A673 (cell line): Measurements from ENCODE around the gene PPBP.

Experiments used
- EZH2 ChIP-seq: fragments of 200-600 bp; sonication (generic); IDR thresholded peaks from 2 replicates; pipeline ENCODE4 v1.6.1; 2017; ENCODE audit warnings: borderline replicate concordance, low read depth, mild to moderate bottlenecking, mixed read lengths, antibody characterized with exemption, low read length; ENCODE audit not compliant: poor library complexity, severe bottlenecking
- TF ChIP-seq, protein P1 (sequence below): fragments of 300-800, 200-600 bp; sonication (generic); conservative IDR thresholded peaks from 2 replicates; pipeline ENCODE4 v1.5.1; 2017; ENCODE audit warnings: low read depth, mild to moderate bottlenecking, antibody characterized with exemption, low read length, moderate library complexity, mixed read lengths

DNA sequence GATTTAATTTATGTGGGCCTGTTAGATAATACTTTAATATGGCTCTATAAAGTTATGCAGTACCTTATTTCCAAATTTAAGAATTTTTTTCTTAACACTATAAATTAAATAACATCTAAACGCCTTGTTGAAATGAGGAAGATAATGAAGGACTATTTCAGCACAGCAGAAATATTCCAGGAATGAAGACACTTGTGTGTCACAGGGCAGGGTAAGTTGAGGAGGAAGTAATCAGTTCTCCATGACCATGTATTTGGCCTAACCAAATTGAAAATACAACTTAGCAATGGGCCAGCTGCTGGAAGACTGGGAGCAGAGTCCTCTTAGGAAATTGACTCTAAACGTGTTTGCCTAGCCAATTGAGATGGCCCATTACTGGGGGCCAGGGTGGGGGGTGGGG lies 33.6 kb upstream of the PPBP start:
- TF ChIP-seq, protein P1, sequence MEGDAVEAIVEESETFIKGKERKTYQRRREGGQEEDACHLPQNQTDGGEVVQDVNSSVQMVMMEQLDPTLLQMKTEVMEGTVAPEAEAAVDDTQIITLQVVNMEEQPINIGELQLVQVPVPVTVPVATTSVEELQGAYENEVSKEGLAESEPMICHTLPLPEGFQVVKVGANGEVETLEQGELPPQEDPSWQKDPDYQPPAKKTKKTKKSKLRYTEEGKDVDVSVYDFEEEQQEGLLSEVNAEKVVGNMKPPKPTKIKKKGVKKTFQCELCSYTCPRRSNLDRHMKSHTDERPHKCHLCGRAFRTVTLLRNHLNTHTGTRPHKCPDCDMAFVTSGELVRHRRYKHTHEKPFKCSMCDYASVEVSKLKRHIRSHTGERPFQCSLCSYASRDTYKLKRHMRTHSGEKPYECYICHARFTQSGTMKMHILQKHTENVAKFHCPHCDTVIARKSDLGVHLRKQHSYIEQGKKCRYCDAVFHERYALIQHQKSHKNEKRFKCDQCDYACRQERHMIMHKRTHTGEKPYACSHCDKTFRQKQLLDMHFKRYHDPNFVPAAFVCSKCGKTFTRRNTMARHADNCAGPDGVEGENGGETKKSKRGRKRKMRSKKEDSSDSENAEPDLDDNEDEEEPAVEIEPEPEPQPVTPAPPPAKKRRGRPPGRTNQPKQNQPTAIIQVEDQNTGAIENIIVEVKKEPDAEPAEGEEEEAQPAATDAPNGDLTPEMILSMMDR = no peak
- no peak for TF ChIP-seq EZH2
